Panc1 (cell line): ENCODE measurements around the gene HOXA4. TPM values are rescaled to one million over a fixed set of nuclear protein-coding genes. Genes with fewer than 3 reads are reported as not detected.

Experiments
- ATAC-seq: fragments of 200-7000 bp; cut with Tn5 transposase; 2 replicates; pipeline ENCODE4 v1.9.1; 2020; ENCODE audit warnings: mild to moderate bottlenecking, moderate library complexity
- BruUV-seq: library from RNA; stranded (reverse); fragments of 400-500 nt; replicated peaks from 2 replicates; lab custom pipeline; 2021; lab: Mats Ljungman, UMichigan
- CTCF ChIA-PET: fragments of 300-600 bp; sonication (Branson Sonifier 250); formaldehyde crosslinking; loops from one replicate; lab custom pipeline; 2022; ENCODE audit warnings: antibody characterized with exemption; lab: Charles Lee
- POLR2A ChIA-PET: fragments of 300-600 bp; sonication (Branson Sonifier 250); formaldehyde crosslinking; loops from one replicate; lab custom pipeline; 2022; ENCODE audit warnings: antibody characterized with exemption; lab: Charles Lee
- DNase-seq: peaks from one replicate; pipeline ENCODE4 v3.0.0-alpha.2; 2010; ENCODE audit warnings: low read depth, low spot score
- H3K27ac ChIP-seq: 2 replicates; pipeline ENCODE4 v1.5.1; 2011; ENCODE audit warnings: mild to moderate bottlenecking, low read length, inconsistent platforms
- H3K27me3 ChIP-seq: fragments of 200-500 bp; sonication (Bioruptor generic); 2 replicates; pipeline ENCODE4 v1.6.0; 2014; ENCODE audit warnings: low read length, inconsistent platforms; ENCODE audit not compliant: control insufficient read depth, insufficient read depth
- H3K36me3 ChIP-seq: fragments of 200-500 bp; sonication (Bioruptor generic); 2 replicates; pipeline ENCODE4 v1.5.1; 2014; ENCODE audit warnings: inconsistent platforms, mild to moderate bottlenecking, low read length, moderate library complexity; ENCODE audit not compliant: control insufficient read depth, insufficient read depth
- H3K4me1 ChIP-seq: 2 replicates; pipeline ENCODE4 v1.5.1; 2011; ENCODE audit warnings: inconsistent platforms, mild to moderate bottlenecking, low read length, moderate library complexity; ENCODE audit not compliant: control insufficient read depth, insufficient read depth
- H3K4me3 ChIP-seq, 2 experiments: 2 replicates each; pipeline ENCODE4 v1.5.1; 2011 to 2012; ENCODE audit warnings: low read depth in 2 of 2, low read length in 2 of 2, mild to moderate bottlenecking in 2 of 2, inconsistent platforms in 1 of 2, moderate library complexity in 1 of 2
- H3K9me3 ChIP-seq: fragments of 200-500 bp; sonication (Bioruptor generic); 2 replicates; pipeline ENCODE4 v1.5.1; 2014; ENCODE audit warnings: low read depth, mild to moderate bottlenecking, inconsistent platforms, low read length, moderate library complexity; ENCODE audit not compliant: control insufficient read depth, insufficient read depth
- CTCF ChIP-seq: fragments of 450-650 bp; IDR thresholded peaks from 2 replicates; pipeline ENCODE4 v1.5.1; 2017; ENCODE audit warnings: mild to moderate bottlenecking
- POLR2AphosphoS5 ChIP-seq: IDR thresholded peaks from 2 replicates; pipeline ENCODE4 v1.6.1; 2012; ENCODE audit warnings: mild to moderate bottlenecking, low read depth, low read length, moderate library complexity
- REST ChIP-seq, 2 experiments: IDR thresholded peaks; 2 replicates each; pipeline ENCODE4 v1.6.1; 2011 to 2012; ENCODE audit warnings: low read depth in 2 of 2, control low read depth in 1 of 2, low read length in 1 of 2, mild to moderate bottlenecking in 1 of 2, moderate library complexity in 1 of 2; ENCODE audit not compliant: insufficient read depth in 1 of 2
- SIN3A ChIP-seq: IDR thresholded peaks from 2 replicates; pipeline ENCODE4 v1.6.1; 2012; ENCODE audit warnings: low read depth, mild to moderate bottlenecking, low read length, moderate library complexity, borderline replicate concordance; ENCODE audit not compliant: insufficient read depth
- TCF7L2 ChIP-seq: IDR thresholded peaks from 2 replicates; pipeline ENCODE4 v1.6.1; 2011; ENCODE audit warnings: mild to moderate bottlenecking, low read depth, low read length, inconsistent platforms
- in situ Hi-C: cut with HindIII; loops from 2 replicates; pipeline ENCODE4 v1.10.0; 2016; ENCODE audit warnings: low sequenced_read_pairs, low pct_unique_long_range_greater_than_20kb
- intact Hi-C: fragments of 100-400 bp; cut with micrococcal nuclease; formaldehyde crosslinking; loops from one replicate; pipeline ENCODE4 v1.10.0; 2022; ENCODE audit not compliant: unreplicated experiment
- total RNA-seq: library from RNA; stranded (reverse); gene quantifications from one replicate; pipeline ENCODE4 v1.2.1, GENCODE V29; 2021; ENCODE audit not compliant: unreplicated experiment

Gene HOXA4
- total RNA-seq, 1 experiment from 2014 or later = 0.39 TPM

GRCh38 chr7:27179030-27179429, 48.5 kb upstream of the HOXA4 start:
- Histone ChIP-seq H3K36me3 (no peaks in the 10 kb centered on the region), H3K27ac (no peak overlapping the region; the same call in 1 of the 2 replicates), H3K9me3 (no peaks in the 10 kb centered on the region), H3K27me3 (no peaks in the 10 kb centered on the region), H3K4me1 (peaks cover 15% of the 10 kb centered on the region; the same call in 1 of the 2 replicates), H3K4me3 (peak overlapping the region; percentile 32 to 52; a peak in 3 of 4 replicates)
- no peak for TF ChIP-seq TCF7L2
- TF ChIP-seq CTCF = no peak
- no peak for TF ChIP-seq POLR2AphosphoS5
- TF ChIP-seq SIN3A = no peak
- TF ChIP-seq REST (IDR thresholded peaks at IDR 0.05; ENCODE audit: insufficient read depth in 1 of 2, low read depth in 2 of 2, low read length in 1 of 2) = no peak
- ChIA-PET CTCF (interaction anchor here (0.6 to 1.9 kb wide), 10 partner anchors 9 to 1301 kb away, joined by 3 to 10 read pairs (median 4); partner anchors contain the start of gene HOXA3), POLR2A (no interaction called here)
- ATAC-seq (no peak), DNase-seq (no peak)
- intact Hi-C loops = no loop called here
- no TSS peak for BruUV-seq
- in situ Hi-C loops = no loop called here

GRCh38 chr7:27178366-27178765, 47.8 kb upstream of the HOXA4 start:
- H3K4me1 ChIP-seq = peaks cover 12% of the 10 kb centered on the region; the same call in 1 of the 2 replicates
- ATAC-seq (no peak), DNase-seq (no peak)
- no peaks in the 10 kb centered on the region for H3K9me3 ChIP-seq
- H3K27ac ChIP-seq = no peak overlapping the region
- intact Hi-C loops (no loop called here), in situ Hi-C loops (no loop called here)
- no peaks in the 10 kb centered on the region for H3K27me3 ChIP-seq
- POLR2A ChIA-PET = interaction anchor here (0.7 kb wide), 1 partner anchor 751 kb away, joined by 3 read pairs; no protein-coding TSS in a partner anchor
- CTCF ChIA-PET = interaction anchor here (0.6 to 1.9 kb wide), 5 partner anchors 17 to 153 kb away, joined by 3 to 10 read pairs (median 6); partner anchors contain the start of gene HOXA3
- H3K36me3 ChIP-seq = no peaks in the 10 kb centered on the region
- BruUV-seq = no TSS peak
- no peak overlapping the region for H3K4me3 ChIP-seq
- TF ChIP-seq REST (IDR thresholded peaks at IDR 0.05; ENCODE audit: insufficient read depth in 1 of 2, low read depth in 2 of 2, low read length in 1 of 2) = no peak
- TF ChIP-seq SIN3A = no peak
- TF ChIP-seq POLR2AphosphoS5 = no peak
- no peak for TF ChIP-seq CTCF
- TF ChIP-seq TCF7L2 = no peak
